Measurements from ENCODE around the gene CUL9. TPM values are rescaled to one million over a fixed set of nuclear protein-coding genes. Genes with fewer than 3 reads are reported as not detected.

CUL9 gene
- total RNA-seq, 1 donor from 2014 or later: 36.1 TPM

DNA sequence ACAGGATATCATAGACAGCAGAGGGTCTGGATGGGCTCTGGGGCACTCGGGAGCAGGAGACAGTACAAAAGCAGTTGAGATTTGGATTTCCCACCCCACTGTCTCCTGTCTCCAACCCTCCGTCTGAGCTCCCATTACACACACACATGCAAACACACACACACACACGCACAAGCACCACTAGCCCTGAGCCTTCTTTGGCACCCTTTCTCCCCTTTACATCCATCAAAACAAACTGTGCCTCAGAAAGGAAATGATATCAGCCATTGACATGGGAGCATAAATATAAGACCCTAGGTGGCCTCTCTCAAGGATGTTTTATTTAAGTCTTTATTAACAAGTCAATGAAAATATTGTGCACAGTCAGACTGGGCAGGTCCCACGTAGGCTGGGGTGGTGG, 78.8 kb downstream of the CUL9 start:
- no peaks in the 10 kb centered on the region for H3K27me3 ChIP-seq
- H3K4me1 ChIP-seq: no peaks in the 10 kb centered on the region
- H3K4me3 ChIP-seq: no peak overlapping the region
- H3K36me3 ChIP-seq: no peaks in the 10 kb centered on the region
- intact Hi-C loops (cut with DNase I): no loop called here
- no peak overlapping the region for H3K27ac ChIP-seq
- TF ChIP-seq, protein P1, sequence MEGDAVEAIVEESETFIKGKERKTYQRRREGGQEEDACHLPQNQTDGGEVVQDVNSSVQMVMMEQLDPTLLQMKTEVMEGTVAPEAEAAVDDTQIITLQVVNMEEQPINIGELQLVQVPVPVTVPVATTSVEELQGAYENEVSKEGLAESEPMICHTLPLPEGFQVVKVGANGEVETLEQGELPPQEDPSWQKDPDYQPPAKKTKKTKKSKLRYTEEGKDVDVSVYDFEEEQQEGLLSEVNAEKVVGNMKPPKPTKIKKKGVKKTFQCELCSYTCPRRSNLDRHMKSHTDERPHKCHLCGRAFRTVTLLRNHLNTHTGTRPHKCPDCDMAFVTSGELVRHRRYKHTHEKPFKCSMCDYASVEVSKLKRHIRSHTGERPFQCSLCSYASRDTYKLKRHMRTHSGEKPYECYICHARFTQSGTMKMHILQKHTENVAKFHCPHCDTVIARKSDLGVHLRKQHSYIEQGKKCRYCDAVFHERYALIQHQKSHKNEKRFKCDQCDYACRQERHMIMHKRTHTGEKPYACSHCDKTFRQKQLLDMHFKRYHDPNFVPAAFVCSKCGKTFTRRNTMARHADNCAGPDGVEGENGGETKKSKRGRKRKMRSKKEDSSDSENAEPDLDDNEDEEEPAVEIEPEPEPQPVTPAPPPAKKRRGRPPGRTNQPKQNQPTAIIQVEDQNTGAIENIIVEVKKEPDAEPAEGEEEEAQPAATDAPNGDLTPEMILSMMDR (IDR thresholded peaks at IDR 0.05): no peak
- DNase-seq (ENCODE audit: low spot score in 2 of 2): no peak
- no peaks in the 10 kb centered on the region for H3K9me3 ChIP-seq

- DNase-seq (ENCODE audit: low spot score in 2 of 2): no peak
- H3K4me3 ChIP-seq: no peak overlapping the region
- no peak overlapping the region for H3K27ac ChIP-seq
- H3K27me3 ChIP-seq: no peaks in the 10 kb centered on the region
- TF ChIP-seq, protein P1 (IDR thresholded peaks at IDR 0.05): no peak
- no peaks in the 10 kb centered on the region for H3K36me3 ChIP-seq
- no peaks in the 10 kb centered on the region for H3K9me3 ChIP-seq
- H3K4me1 ChIP-seq: no peaks in the 10 kb centered on the region
- intact Hi-C loops (cut with DNase I): no loop called here
Measured at GRCh38 chr6:43261198-43261597, 79.2 kb downstream of the CUL9 start.

GRCh38 chr6:43262000-43262779, 80.2 kb downstream of the CUL9 start:
- H3K36me3 ChIP-seq: no peaks in the 10 kb centered on the region
- DNase-seq (ENCODE audit: low spot score in 2 of 2): no peak
- intact Hi-C loops (cut with DNase I): no loop called here
- H3K27ac ChIP-seq: no peak overlapping the region
- H3K9me3 ChIP-seq: no peaks in the 10 kb centered on the region
- no peaks in the 10 kb centered on the region for H3K27me3 ChIP-seq
- no peak overlapping the region for H3K4me3 ChIP-seq
- TF ChIP-seq, protein P1 (IDR thresholded peaks at IDR 0.05): no peak
- H3K4me1 ChIP-seq: no peaks in the 10 kb centered on the region

- TF ChIP-seq, protein P1 (IDR thresholded peaks at IDR 0.05): no peak
- no peaks in the 10 kb centered on the region for H3K36me3 ChIP-seq
- DNase-seq (ENCODE audit: low spot score in 2 of 2): no peak
- no peak overlapping the region for H3K27ac ChIP-seq
- H3K27me3 ChIP-seq: no peaks in the 10 kb centered on the region
- no peaks in the 10 kb centered on the region for H3K9me3 ChIP-seq
- no peak overlapping the region for H3K4me3 ChIP-seq
- H3K4me1 ChIP-seq: no peaks in the 10 kb centered on the region
- intact Hi-C loops (cut with DNase I): no loop called here
Measured at GRCh38 chr6:43262780-43263313, 80.9 kb downstream of the CUL9 start.

- Histone ChIP-seq H3K27me3 (no peaks in the 10 kb centered on the region), H3K27ac (no peak overlapping the region), H3K4me3 (no peak overlapping the region), H3K9me3 (no peaks in the 10 kb centered on the region), H3K36me3 (no peaks in the 10 kb centered on the region), H3K4me1 (no peaks in the 10 kb centered on the region)
- TF ChIP-seq, protein P1 (IDR thresholded peaks at IDR 0.05): peak; percentile 42 to 58 (median 47)
- intact Hi-C loops (cut with DNase I): no loop called here
- DNase-seq (ENCODE audit: low spot score in 2 of 2): peak in 1 of 2 donors; percentile 74
Measured at GRCh38 chr6:43263314-43264178, 81.5 kb downstream of the CUL9 start.
